IMR-90 (cell line): ENCODE measurements around the gene PRDM2. TPM values are rescaled to one million over a fixed set of nuclear protein-coding genes. Genes with fewer than 3 reads are reported as not detected.

Experiments used
- ATAC-seq: fragments of 200-7000 bp; cut with Tn5 transposase; 2 replicates; pipeline ENCODE4 v1.9.1; 2020; ENCODE audit warnings: low read depth, mild to moderate bottlenecking, moderate library complexity
- BruUV-seq: library from RNA; stranded (reverse); fragments of 400-500 nt; replicated peaks from 2 replicates; lab custom pipeline; 2021; lab: Mats Ljungman, UMichigan
- CTCF ChIA-PET: fragments of 300-600 bp; formaldehyde crosslinking; extraction: SDS; loops from one replicate; lab custom pipeline; 2021; ENCODE audit warnings: antibody characterized with exemption; lab: Yijun Ruan, JAX
- POLR2A ChIA-PET: fragments of 300-600 bp; sonication (Branson Sonifier 250); formaldehyde crosslinking; loops from one replicate; lab custom pipeline; 2022; ENCODE audit warnings: antibody characterized with exemption; ENCODE audit not compliant: unreplicated experiment; lab: Charles Lee
- DNase-seq: peaks from one replicate; pipeline ENCODE4 v3.0.0; 2013
- H2AFZ ChIP-seq: replicated peaks from 2 replicates; pipeline ENCODE3; 2013; ENCODE audit warnings: low read length, mild to moderate bottlenecking; ENCODE audit not compliant: poor library complexity
- H2AK5ac ChIP-seq: 2 replicates; pipeline ENCODE4 v1.6.1; 2013; ENCODE audit warnings: low read depth, low read length, inconsistent platforms
- H2AK9ac ChIP-seq: replicated peaks from 2 replicates; pipeline ENCODE3; 2013; ENCODE audit warnings: mild to moderate bottlenecking, low read depth, low read length, moderate library complexity; ENCODE audit not compliant: poor library complexity
- H2BK120ac ChIP-seq: 2 replicates; pipeline ENCODE4 v1.6.1; 2013; ENCODE audit warnings: low read depth, low read length, inconsistent platforms
- H2BK15ac ChIP-seq: 3 replicates; pipeline ENCODE4 v1.6.1; 2013; ENCODE audit warnings: low read depth, low read length, inconsistent platforms
- H2BK20ac ChIP-seq: 2 replicates; pipeline ENCODE4 v1.6.1; 2013; ENCODE audit warnings: low read depth, mild to moderate bottlenecking, inconsistent platforms, low read length, moderate library complexity
- H2BK5ac ChIP-seq: 2 replicates; pipeline ENCODE4 v1.6.1; 2013; ENCODE audit warnings: mild to moderate bottlenecking, low read depth, low read length, inconsistent platforms; ENCODE audit not compliant: poor library complexity, severe bottlenecking
- H3K14ac ChIP-seq: replicated peaks from 2 replicates; pipeline ENCODE4 v1.6.1; 2013; ENCODE audit warnings: low read depth, low read length, inconsistent platforms
- H3K18ac ChIP-seq: 2 replicates; pipeline ENCODE4 v1.6.1; 2013; ENCODE audit warnings: low read depth, low read length, control low read depth
- H3K23ac ChIP-seq: 2 replicates; pipeline ENCODE4 v1.6.1; 2013; ENCODE audit warnings: low read depth, low read length, inconsistent platforms
- H3K27ac ChIP-seq: 2 replicates; pipeline ENCODE4 v1.5.1; 2013; ENCODE audit warnings: mild to moderate bottlenecking, control low read depth, low read length; ENCODE audit not compliant: insufficient read depth
- H3K27me3 ChIP-seq: 2 replicates; pipeline ENCODE4 v1.6.1; 2013; ENCODE audit warnings: low read length; ENCODE audit not compliant: control insufficient read depth, insufficient read depth
- H3K36me3 ChIP-seq: 2 replicates; pipeline ENCODE4 v1.6.1; 2013; ENCODE audit warnings: low read length, mixed read lengths; ENCODE audit not compliant: control insufficient read depth, insufficient read depth
- H3K4ac ChIP-seq: 2 replicates; pipeline ENCODE4 v1.6.1; 2013; ENCODE audit warnings: low read depth, low read length, inconsistent platforms
- H3K4me1 ChIP-seq: 2 replicates; pipeline ENCODE4 v1.6.1; 2013; ENCODE audit warnings: low read length, mixed read lengths; ENCODE audit not compliant: control insufficient read depth, insufficient read depth
- H3K4me2 ChIP-seq: 2 replicates; pipeline ENCODE4 v1.6.1; 2013; ENCODE audit warnings: low read depth, mild to moderate bottlenecking, control low read depth, low read length, moderate library complexity
- H3K4me3 ChIP-seq: 2 replicates; pipeline ENCODE4 v1.5.1; 2013; ENCODE audit warnings: low read depth, mild to moderate bottlenecking, control low read depth, low read length, moderate library complexity; ENCODE audit not compliant: insufficient read depth
- H3K56ac ChIP-seq: 2 replicates; pipeline ENCODE4 v1.6.1; 2013; ENCODE audit warnings: low read length, inconsistent platforms; ENCODE audit not compliant: insufficient read depth; ENCODE audit errors: extremely low read depth
- H3K79me1 ChIP-seq, 2 experiments: 2 replicates each; pipeline ENCODE4 v1.6.1; 2013; ENCODE audit warnings: low read length in 2 of 2, inconsistent platforms in 1 of 2, low read depth in 1 of 2
- H3K9ac ChIP-seq: 2 replicates; pipeline ENCODE4 v1.6.1; 2013; ENCODE audit warnings: low read depth, low read length, control low read depth
- H3K9me1 ChIP-seq: 2 replicates; pipeline ENCODE4 v1.6.1; 2013; ENCODE audit warnings: low read length, inconsistent platforms; ENCODE audit not compliant: insufficient read depth
- H3K9me3 ChIP-seq: 2 replicates; pipeline ENCODE4 v1.6.1; 2013; ENCODE audit warnings: low read length; ENCODE audit not compliant: control insufficient read depth, insufficient read depth
- H4K20me1 ChIP-seq: 2 replicates; pipeline ENCODE4 v1.6.1; 2013; ENCODE audit warnings: low read length, inconsistent platforms; ENCODE audit not compliant: insufficient read depth
- H4K5ac ChIP-seq: 2 replicates; pipeline ENCODE4 v1.6.1; 2013; ENCODE audit warnings: mild to moderate bottlenecking, low read depth, low read length, control low read depth
- H4K8ac ChIP-seq, 2 experiments: 2 replicates each; pipeline ENCODE4 v1.6.1; 2013; ENCODE audit warnings: low read depth in 2 of 2, low read length in 2 of 2, control low read depth in 1 of 2, inconsistent platforms in 1 of 2
- H4K91ac ChIP-seq: 2 replicates; pipeline ENCODE4 v1.6.1; 2013; ENCODE audit warnings: low read depth, low read length, inconsistent platforms; ENCODE audit not compliant: insufficient read depth
- MAZ ChIP-seq: IDR thresholded peaks from 2 replicates; pipeline ENCODE4 v1.6.1; 2012; ENCODE audit warnings: low read depth, mild to moderate bottlenecking, low read length, improper control_type of control experiment, moderate library complexity, borderline replicate concordance
- MXI1 ChIP-seq: IDR thresholded peaks from 2 replicates; pipeline ENCODE4 v1.6.1; 2012; ENCODE audit warnings: low read depth, mild to moderate bottlenecking, low read length, moderate library complexity, borderline replicate concordance
- RCOR1 ChIP-seq: IDR thresholded peaks from 2 replicates; pipeline ENCODE4 v1.6.1; 2012; ENCODE audit warnings: mild to moderate bottlenecking, low read length, improper control_type of control experiment; ENCODE audit not compliant: insufficient replicate concordance
- RFX5 ChIP-seq: IDR thresholded peaks from 2 replicates; pipeline ENCODE4 v1.8.0; 2012; ENCODE audit warnings: low read depth, mild to moderate bottlenecking, low read length, moderate library complexity
- WGBS, 2 experiments: methylation state at CpG; one replicate each; pipeline versions ENCODE4 v1.1.5 to v1.1.7; 2013; ENCODE audit warnings: missing lambda C conversion rate in 2 of 2; ENCODE audit not compliant: insufficient read length in 1 of 2; ENCODE audit errors: extremely low coverage in 2 of 2; 5-methylcytosine and 5-hydroxymethylcytosine counted together
- dilution Hi-C: fragments of 300-500 bp; cut with HindIII; formaldehyde crosslinking; loops from one replicate; pipeline ENCODE4 v1.14.3; 2018; ENCODE audit warnings: low sequenced_read_pairs; ENCODE audit not compliant: unreplicated experiment
- in situ Hi-C: fragments of 300-500 bp; cut with MboI; formaldehyde crosslinking; loops from 3 replicates; pipeline ENCODE4 v1.14.3; 2019; ENCODE audit warnings: low sequenced_read_pairs, inconsistent platforms, mixed read lengths
- intact Hi-C: fragments of 100-400 bp; cut with micrococcal nuclease; formaldehyde crosslinking; loops from 2 replicates; pipeline ENCODE4 v1.10.0; 2022
- polyA plus RNA-seq, 3 experiments: library from polyadenylated mRNA; depleted of rRNA; stranded (reverse); fragments of >200 nt; gene quantifications; 2 replicates each; pipeline ENCODE4 v1.2.3, GENCODE V29; 2012; ENCODE audit warnings: low replicate concordance in 1 of 3
- total RNA-seq: library from RNA; depleted of rRNA; stranded (reverse); fragments of >200 nt; gene quantifications from 2 replicates; pipeline ENCODE4 v1.2.3, GENCODE V29; 2012
- TF ChIP-seq, protein P1 (sequence below): fragments of 150-350 bp; IDR thresholded peaks from 2 replicates; pipeline ENCODE4 v1.6.1; 2016; ENCODE audit warnings: low read depth, mild to moderate bottlenecking, low read length, moderate library complexity, borderline replicate concordance

The PRDM2 gene
- total and polyA plus RNA-seq, 2 of the 4 experiments (the other 2 are of a cell fraction) = 3.4 to 8.9 TPM

DNA sequence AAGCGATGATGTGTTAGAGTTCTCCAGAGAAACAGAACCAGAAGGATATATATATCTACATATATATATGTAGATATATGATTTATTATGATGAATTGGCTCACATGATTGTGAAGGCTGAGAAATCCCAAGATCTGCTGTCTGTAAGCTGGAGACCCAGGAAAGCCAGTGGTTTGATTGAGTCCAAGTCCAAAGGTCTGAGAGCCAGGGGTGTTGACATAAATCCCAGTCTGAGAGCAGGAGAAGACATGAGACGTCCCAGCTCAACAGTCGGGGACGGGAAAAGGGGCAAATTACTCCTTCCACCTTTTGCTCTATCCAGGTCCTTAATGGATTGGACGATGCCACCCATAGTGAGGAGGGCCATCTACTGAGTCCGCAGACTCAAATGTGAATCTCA is 126.6 kb downstream of the PRDM2 start:
- BruUV-seq = no TSS peak
- H3K4me1 ChIP-seq = no peaks in the 10 kb centered on the region
- H3K4me3 ChIP-seq = no peak overlapping the region
- H3K4me2 ChIP-seq = no peak overlapping the region
- 40% methylated on average over 1 of the region's 6 CpGs; no CpG with 5 or more reads in 1 of the 2 experiments for WGBS, 2 experiments
- H2BK5ac ChIP-seq = no peak overlapping the region
- intact Hi-C loops (no loop called here), dilution Hi-C loops (no loop called here), in situ Hi-C loops (no loop called here)
- H3K23ac ChIP-seq = no peak overlapping the region
- no peak overlapping the region for H2AK9ac ChIP-seq
- H3K36me3 ChIP-seq = no peaks in the 10 kb centered on the region; the same call in 1 of the 2 replicates
- H2BK20ac ChIP-seq = no peak overlapping the region
- H3K9me1 ChIP-seq = no peaks in the 10 kb centered on the region
- no peaks in the 10 kb centered on the region for H3K27me3 ChIP-seq
- no peak overlapping the region for H3K56ac ChIP-seq
- ChIA-PET POLR2A (no interaction called here), CTCF (no interaction called here)
- no peaks in the 10 kb centered on the region for H3K9me3 ChIP-seq
- H4K8ac ChIP-seq = no peak overlapping the region
- H3K14ac ChIP-seq = no peak overlapping the region
- no peak overlapping the region for H4K5ac ChIP-seq
- H3K9ac ChIP-seq = no peak overlapping the region
- no peaks in the 10 kb centered on the region for H3K79me1 ChIP-seq
- no peak overlapping the region for H3K18ac ChIP-seq
- DNase-seq = no peak
- H2AFZ ChIP-seq = no peak overlapping the region
- no peak overlapping the region for H4K91ac ChIP-seq
- H2BK15ac ChIP-seq = no peak overlapping the region
- H2BK120ac ChIP-seq = no peak overlapping the region
- ATAC-seq = no peak
- no peak overlapping the region for H3K27ac ChIP-seq
- H3K4ac ChIP-seq = no peak overlapping the region
- H4K20me1 ChIP-seq = no peaks in the 10 kb centered on the region
- TF ChIP-seq MAZ = no peak
- TF ChIP-seq RFX5 = no peak
- TF ChIP-seq RCOR1 = no peak
- TF ChIP-seq, protein P1, sequence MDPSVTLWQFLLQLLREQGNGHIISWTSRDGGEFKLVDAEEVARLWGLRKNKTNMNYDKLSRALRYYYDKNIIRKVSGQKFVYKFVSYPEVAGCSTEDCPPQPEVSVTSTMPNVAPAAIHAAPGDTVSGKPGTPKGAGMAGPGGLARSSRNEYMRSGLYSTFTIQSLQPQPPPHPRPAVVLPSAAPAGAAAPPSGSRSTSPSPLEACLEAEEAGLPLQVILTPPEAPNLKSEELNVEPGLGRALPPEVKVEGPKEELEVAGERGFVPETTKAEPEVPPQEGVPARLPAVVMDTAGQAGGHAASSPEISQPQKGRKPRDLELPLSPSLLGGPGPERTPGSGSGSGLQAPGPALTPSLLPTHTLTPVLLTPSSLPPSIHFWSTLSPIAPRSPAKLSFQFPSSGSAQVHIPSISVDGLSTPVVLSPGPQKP = no peak
- no peak for TF ChIP-seq MXI1
- no peak overlapping the region for H2AK5ac ChIP-seq
